T-helper 2 cell treated with Interferon-gamma antibody and Interleukin-4, amounts not matched to agents 5 μg/mL and 100 μg/mL, for 36 hours (primary cell): Measurements from ENCODE around the gene MRGPRD.

ENCODE experiments used
- DNase-seq: peaks from one replicate; pipeline ENCODE4 v3.0.0; 2021; ENCODE audit warnings: low spot score
- H3K27ac Mint-ChIP-seq: one replicate; pipeline ENCODE4 v1.8.0; 2021; ENCODE audit warnings: mild to moderate bottlenecking, mixed read lengths
- H3K27me3 Mint-ChIP-seq: one replicate; pipeline ENCODE4 v1.8.0; 2021; ENCODE audit warnings: low read depth, mixed read lengths
- H3K36me3 Mint-ChIP-seq: one replicate; pipeline ENCODE4 v1.8.0; 2021; ENCODE audit warnings: low read depth, mixed read lengths
- H3K4me1 Mint-ChIP-seq: one replicate; pipeline ENCODE4 v1.8.0; 2021; ENCODE audit warnings: low read depth, mixed read lengths
- H3K4me3 Mint-ChIP-seq: one replicate; pipeline ENCODE4 v1.8.0; 2022; ENCODE audit warnings: mild to moderate bottlenecking, moderate library complexity, mixed read lengths
- H3K9me3 Mint-ChIP-seq: one replicate; pipeline ENCODE4 v1.8.0; 2021; ENCODE audit warnings: mixed read lengths

MRGPRD gene

GRCh38 chr11:68934321-68934645 is 46.5 kb downstream of the MRGPRD start:
- Mint-ChIP-seq H3K4me1 (no peaks in the 10 kb centered on the region), H3K36me3 (peaks cover 26% of the 10 kb centered on the region), H3K9me3 (no peaks in the 10 kb centered on the region), H3K4me3 (no peak overlapping the region), H3K27me3 (no peaks in the 10 kb centered on the region), H3K27ac (no peak overlapping the region)
- DNase-seq: no peak

DNA sequence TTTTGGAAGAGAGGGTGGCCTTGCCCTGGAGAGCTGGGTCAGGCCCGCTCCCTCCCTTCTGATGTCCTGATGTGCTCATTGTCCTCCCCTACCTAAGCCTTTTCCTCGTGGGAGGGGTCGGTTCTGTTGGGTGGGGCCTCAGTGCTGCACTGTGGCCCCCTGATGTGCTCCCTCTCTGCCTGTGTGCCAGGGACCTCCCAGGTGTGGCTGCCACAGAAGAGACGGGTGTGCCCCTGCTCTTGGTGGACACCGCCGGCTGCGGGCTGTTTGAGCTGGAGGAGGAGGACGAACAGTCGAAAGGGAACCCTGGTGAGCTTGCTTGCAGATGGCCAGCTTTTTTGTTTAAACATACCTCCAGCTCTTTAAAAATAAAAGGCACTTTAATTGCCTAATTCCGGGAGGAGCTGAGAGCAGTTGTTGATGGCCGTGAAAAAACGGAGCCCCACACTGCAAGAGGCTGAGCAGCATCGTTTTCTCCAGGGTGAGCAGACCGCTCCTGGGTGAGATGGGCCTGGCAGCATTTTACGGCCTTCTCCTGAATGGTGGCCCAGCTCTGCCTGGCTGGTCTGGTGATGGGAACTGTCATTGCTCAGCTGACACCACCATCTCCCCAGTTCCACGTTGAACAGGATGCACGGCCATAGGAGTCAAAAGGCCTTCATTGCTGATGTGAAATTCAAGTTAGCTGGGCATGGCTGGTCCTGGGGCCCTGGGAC is 47.0 kb downstream of the MRGPRD start:
- no peak for DNase-seq
- no peaks in the 10 kb centered on the region for H3K9me3 Mint-ChIP-seq
- no peaks in the 10 kb centered on the region for H3K4me1 Mint-ChIP-seq
- no peak overlapping the region for H3K4me3 Mint-ChIP-seq
- H3K27ac Mint-ChIP-seq: no peak overlapping the region
- no peaks in the 10 kb centered on the region for H3K27me3 Mint-ChIP-seq
- peaks cover 28% of the 10 kb centered on the region for H3K36me3 Mint-ChIP-seq

- H3K36me3 Mint-ChIP-seq: peaks cover 31% of the 10 kb centered on the region
- no peaks in the 10 kb centered on the region for H3K27me3 Mint-ChIP-seq
- H3K9me3 Mint-ChIP-seq: no peaks in the 10 kb centered on the region
- no peaks in the 10 kb centered on the region for H3K4me1 Mint-ChIP-seq
- no peak overlapping the region for H3K4me3 Mint-ChIP-seq
- no peak for DNase-seq
- H3K27ac Mint-ChIP-seq: no peak overlapping the region
Observed at GRCh38 chr11:68932933-68933577, 47.7 kb downstream of the MRGPRD start.

DNA sequence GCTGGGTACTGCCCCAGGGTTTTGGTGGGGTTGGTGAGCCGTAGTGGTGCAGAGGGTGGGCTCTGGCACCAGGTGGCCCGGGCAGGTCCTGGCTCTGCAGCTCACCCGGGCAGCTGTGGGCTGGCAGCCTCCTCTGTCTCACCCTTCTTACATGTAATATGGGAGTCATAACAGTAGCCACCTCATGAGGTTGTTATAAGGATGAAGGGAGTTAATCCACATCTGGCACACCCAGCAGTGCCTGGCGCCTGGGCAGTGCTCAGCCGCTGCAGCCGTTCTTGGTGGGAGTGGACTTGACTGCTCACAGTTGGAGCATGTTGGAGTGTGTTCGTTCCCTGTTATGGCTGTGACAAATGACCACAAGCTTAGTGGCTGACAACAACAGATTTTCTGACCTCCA is 48.4 kb downstream of the MRGPRD start:
- no peak overlapping the region for H3K27ac Mint-ChIP-seq
- DNase-seq: no peak
- H3K9me3 Mint-ChIP-seq: no peaks in the 10 kb centered on the region
- H3K36me3 Mint-ChIP-seq: peaks cover 38% of the 10 kb centered on the region
- no peaks in the 10 kb centered on the region for H3K4me1 Mint-ChIP-seq
- no peak overlapping the region for H3K4me3 Mint-ChIP-seq
- no peaks in the 10 kb centered on the region for H3K27me3 Mint-ChIP-seq

DNA sequence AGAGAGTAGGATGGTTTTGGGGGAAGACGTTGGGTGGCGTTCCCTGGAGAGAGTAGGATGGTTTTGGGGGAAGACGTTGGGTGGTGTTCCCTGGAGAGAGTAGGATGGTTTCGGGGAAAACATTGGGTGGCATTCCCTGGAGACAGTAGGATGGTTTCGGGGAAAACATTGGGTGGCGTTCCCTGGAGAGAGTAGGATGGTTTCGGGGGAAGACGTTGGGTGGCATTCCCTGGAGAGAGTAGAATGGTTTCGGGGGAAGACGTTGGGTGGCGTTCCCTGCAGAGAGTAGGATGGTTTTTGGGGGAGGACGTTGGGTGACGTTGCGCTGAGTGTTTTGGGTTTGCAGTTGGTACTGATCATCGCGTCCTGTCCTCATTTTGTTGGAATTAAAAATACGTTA is 48.9 kb downstream of the MRGPRD start:
- no peaks in the 10 kb centered on the region for H3K27me3 Mint-ChIP-seq
- H3K9me3 Mint-ChIP-seq: no peaks in the 10 kb centered on the region
- peaks cover 42% of the 10 kb centered on the region for H3K36me3 Mint-ChIP-seq
- no peak overlapping the region for H3K4me3 Mint-ChIP-seq
- no peak for DNase-seq
- H3K27ac Mint-ChIP-seq: no peak overlapping the region
- no peaks in the 10 kb centered on the region for H3K4me1 Mint-ChIP-seq

DNA sequence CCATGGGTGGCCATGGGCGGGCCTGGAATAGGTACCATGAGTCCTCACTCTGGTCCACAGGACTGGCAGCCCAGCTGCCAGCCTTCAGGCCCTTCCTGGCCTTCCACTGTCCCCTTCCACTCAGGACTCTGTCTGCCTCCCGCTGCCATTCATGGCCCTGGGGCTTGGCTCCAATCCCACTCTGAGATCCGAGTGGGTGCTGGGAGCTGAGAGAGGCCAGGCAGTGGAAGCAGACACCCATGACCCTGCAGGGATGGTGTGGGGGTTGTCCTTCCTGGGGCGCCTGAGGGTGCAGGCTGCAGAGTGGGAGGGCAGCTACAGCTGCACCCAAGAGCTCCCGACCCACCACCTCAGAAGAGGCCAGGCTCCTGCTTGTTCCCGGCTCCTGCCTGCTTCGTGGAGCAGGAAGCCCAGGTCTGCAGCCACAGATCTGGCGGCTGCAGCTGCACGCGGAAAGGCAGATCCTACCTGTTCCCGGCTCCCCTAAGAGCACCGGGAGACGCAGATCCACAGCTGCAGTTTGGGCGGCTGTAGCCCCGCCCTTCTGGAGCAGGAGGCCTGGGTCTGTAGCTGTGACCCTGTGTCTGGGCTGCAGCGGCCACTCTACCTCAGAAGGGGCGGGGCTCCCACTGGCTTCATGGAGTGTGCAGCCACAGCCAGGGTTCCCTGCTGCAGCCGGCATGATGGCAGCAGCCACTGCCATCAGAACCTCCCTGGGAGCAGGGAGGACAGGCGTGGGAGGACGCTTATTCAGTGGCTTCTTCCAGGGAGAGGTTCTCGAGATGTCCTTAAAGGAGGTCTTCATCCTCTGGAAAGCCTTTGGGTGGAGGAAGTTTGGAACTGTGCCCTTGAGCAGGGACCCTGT is 49.6 kb downstream of the MRGPRD start:
- H3K9me3 Mint-ChIP-seq: no peaks in the 10 kb centered on the region
- H3K27ac Mint-ChIP-seq: no peak overlapping the region
- peaks cover 45% of the 10 kb centered on the region for H3K36me3 Mint-ChIP-seq
- no peaks in the 10 kb centered on the region for H3K4me1 Mint-ChIP-seq
- H3K4me3 Mint-ChIP-seq: no peak overlapping the region
- DNase-seq: no peak
- H3K27me3 Mint-ChIP-seq: no peaks in the 10 kb centered on the region
